Measurements from ENCODE around the gene RRM1. TPM values are rescaled to one million over a fixed set of nuclear protein-coding genes. Genes with fewer than 3 reads are reported as not detected.

RRM1 gene
- total and polyA plus RNA-seq, 7 donors: 9.0 to 39.6 (median 28.5) TPM

DNA sequence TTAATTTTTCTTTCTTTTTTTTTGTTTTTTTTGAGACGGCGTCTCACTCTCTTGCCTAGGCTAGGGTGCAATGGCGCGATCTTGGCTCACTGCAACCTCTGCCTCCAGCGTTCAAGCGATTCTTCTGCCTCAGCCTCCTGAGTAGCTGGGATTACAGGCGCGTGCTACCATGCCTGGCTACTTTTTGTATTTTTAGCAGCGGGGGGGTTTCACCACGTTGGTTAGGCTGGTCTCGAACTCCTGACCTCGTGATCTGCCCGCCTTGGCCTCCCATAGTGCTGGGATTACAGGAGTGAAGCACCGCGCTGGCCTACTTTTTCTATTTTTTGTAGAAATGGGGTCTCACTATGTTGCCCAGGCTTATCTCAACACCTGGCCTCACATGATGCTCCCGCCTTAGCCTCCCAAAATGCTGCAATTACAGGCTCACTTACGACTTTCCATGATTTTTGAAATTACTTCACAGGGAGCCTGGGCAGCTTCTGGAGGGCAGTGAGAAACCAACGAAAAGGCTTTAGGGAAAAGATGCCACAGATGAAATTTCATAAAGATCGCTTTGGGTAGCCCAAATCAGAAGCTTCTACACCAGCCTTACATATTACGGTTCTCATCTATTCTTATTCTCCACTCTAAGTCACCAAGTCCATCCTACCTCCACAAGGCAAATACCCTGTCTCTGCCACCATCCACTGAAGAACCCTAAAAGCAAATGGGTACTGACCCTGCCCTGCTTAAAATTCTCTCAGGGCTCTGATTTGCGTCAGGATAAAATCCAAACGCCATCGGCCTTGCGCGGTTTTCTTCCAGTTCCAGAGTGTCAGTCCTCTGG lies 866 bp upstream of the RRM1 start:
- intact Hi-C loops (cut with DNase I): loop anchor here (5.0 kb wide), 2 partner anchors 251 to 296 kb away; partner anchors contain the start of genes NUP98 and RHOG
- Histone ChIP-seq H3K27me3 (no peaks in the 10 kb centered on the region), H3K36me3 (peaks cover 0 to 15% (median 4%) of the 10 kb centered on the region in 4 donors), H3K4me3 (peak overlapping the region; percentile 71 to 82 (median 76)), H3K27ac (peak overlapping the region; percentile 91 to 95 (median 92)), H3K9me3 (no peaks in the 10 kb centered on the region), H3K4me1 (peaks cover 0 to 24% (median 17%) of the 10 kb centered on the region in 4 donors)
- TF ChIP-seq, protein P1, sequence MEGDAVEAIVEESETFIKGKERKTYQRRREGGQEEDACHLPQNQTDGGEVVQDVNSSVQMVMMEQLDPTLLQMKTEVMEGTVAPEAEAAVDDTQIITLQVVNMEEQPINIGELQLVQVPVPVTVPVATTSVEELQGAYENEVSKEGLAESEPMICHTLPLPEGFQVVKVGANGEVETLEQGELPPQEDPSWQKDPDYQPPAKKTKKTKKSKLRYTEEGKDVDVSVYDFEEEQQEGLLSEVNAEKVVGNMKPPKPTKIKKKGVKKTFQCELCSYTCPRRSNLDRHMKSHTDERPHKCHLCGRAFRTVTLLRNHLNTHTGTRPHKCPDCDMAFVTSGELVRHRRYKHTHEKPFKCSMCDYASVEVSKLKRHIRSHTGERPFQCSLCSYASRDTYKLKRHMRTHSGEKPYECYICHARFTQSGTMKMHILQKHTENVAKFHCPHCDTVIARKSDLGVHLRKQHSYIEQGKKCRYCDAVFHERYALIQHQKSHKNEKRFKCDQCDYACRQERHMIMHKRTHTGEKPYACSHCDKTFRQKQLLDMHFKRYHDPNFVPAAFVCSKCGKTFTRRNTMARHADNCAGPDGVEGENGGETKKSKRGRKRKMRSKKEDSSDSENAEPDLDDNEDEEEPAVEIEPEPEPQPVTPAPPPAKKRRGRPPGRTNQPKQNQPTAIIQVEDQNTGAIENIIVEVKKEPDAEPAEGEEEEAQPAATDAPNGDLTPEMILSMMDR (IDR thresholded peaks at IDR 0.05): no peak
- TF ChIP-seq POLR2AphosphoS5 (IDR thresholded peaks at IDR 0.05) (no peak), EP300 (IDR thresholded peaks at IDR 0.05) (no peak), POLR2A (IDR thresholded peaks at IDR 0.05) (no peak)
- WGBS, 2 donors: 72% methylated on average over 25 of the region's 25 CpGs
- DNase-seq: no peak

DNA sequence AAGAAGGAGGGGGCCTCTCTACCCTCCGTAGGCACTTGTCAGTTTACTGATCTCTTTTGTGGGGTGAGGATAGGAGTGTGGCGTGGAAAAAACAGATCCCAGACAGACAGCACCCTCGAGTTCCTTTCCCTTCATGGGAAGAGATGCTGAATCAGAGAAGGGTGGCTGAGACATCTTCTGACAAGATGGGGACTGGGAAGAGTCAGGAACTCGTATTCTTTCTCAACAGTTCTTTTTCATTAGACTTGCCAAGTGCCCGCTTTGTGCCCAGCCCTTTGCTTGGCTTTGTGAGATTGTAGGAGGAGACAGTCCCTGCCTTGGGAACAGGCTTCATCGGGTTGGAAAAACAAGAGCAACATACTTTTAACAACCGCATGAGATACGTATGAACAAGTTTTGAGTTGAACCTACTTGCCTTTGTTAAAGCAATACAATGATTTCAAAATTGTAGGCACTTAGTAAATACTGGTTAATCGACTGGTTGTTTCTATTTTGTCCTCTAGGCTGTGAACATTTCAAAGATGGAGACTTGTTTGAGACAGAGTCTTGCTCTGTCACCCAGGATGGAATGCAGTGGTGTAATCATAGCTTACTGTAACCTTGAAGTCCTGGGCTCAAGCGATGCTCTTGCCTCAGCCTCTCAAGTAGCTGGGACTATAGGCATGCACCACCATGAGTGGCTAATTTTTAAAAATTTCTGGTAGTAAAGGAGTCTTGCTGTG lies 1.1 kb downstream of the RRM1 start:
- no peak for DNase-seq
- Histone ChIP-seq H3K4me1 (peaks cover 0 to 24% (median 17%) of the 10 kb centered on the region in 4 donors), H3K9me3 (no peaks in the 10 kb centered on the region), H3K4me3 (peak overlapping the region; percentile 71 to 82 (median 76)), H3K27ac (peak overlapping the region; percentile 91 to 95 (median 92)), H3K36me3 (peaks cover 0 to 10% (median 4%) of the 10 kb centered on the region in 4 donors), H3K27me3 (no peaks in the 10 kb centered on the region)
- TF ChIP-seq POLR2A (IDR thresholded peaks at IDR 0.05): no peak
- TF ChIP-seq, protein P1 (IDR thresholded peaks at IDR 0.05): no peak
- no peak for TF ChIP-seq POLR2AphosphoS5 (IDR thresholded peaks at IDR 0.05)
- no peak for TF ChIP-seq EP300 (IDR thresholded peaks at IDR 0.05)
- intact Hi-C loops (cut with DNase I): no loop called here
- WGBS, 2 donors: 12 to 23% methylated on average over 10 of the region's 10 CpGs

DNA sequence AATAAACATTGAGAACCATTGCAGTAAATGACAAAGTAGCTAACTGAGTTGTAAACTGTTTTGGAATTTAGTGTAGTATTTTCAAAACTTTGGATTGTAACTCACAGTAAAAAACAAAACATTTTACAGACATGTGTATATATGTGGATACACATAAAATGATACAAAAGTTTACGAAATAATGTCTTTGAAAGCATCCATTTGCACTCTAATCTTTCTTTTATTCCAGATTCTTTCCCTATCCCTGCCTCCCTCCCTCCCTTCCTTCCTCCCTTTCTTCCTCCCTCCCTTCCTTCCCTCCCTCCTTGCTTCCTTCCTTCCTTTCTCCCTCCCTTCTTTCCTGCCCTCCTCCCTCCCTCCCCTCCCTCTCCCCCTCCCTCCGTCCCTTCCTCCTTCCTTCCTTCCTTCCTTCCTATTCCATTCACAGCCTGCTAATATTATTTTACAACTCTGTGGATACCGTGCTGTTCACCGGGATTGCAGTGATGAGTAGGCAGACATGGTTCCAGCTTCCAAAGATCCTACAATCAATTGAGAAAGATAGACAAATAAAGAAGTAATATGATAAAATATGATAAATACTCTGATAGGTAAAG lies 3.5 kb downstream of the RRM1 start:
- no peaks in the 10 kb centered on the region for H3K27me3 ChIP-seq
- no peaks in the 10 kb centered on the region for H3K9me3 ChIP-seq
- 37 to 75% methylated on average over 4 of the region's 4 CpGs for WGBS, 2 donors
- no peak for DNase-seq
- intact Hi-C loops (cut with DNase I): no loop called here
- H3K36me3 ChIP-seq: peaks cover 0 to 13% (median 0%) of the 10 kb centered on the region in 4 donors
- no peak overlapping the region for H3K4me3 ChIP-seq
- no peak overlapping the region for H3K27ac ChIP-seq
- TF ChIP-seq, protein P1 (IDR thresholded peaks at IDR 0.05): no peak
- TF ChIP-seq POLR2AphosphoS5 (IDR thresholded peaks at IDR 0.05) (no peak), POLR2A (IDR thresholded peaks at IDR 0.05) (no peak), EP300 (IDR thresholded peaks at IDR 0.05) (no peak)
- H3K4me1 ChIP-seq: peaks cover 0 to 24% (median 17%) of the 10 kb centered on the region in 4 donors

DNA sequence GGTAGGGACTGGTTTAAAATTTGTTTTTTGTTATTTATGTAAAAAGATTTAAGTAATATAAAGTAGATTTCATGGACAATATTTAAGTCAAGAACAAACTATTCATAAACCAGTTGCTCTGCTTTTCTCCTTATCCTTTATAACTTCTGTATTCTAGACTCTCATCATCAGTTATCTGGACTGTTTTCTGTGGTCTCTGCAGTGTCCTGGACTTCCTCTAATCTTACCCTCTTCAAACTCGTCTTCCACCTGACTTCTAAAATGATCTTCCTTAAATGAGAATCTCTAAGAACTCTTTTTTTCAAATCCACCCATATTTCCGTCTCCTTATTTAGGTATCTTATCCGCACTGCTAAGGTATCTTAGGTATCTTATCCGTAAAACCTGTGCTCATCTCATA lies 8.1 kb downstream of the RRM1 start:
- intact Hi-C loops (cut with DNase I): no loop called here
- Histone ChIP-seq H3K9me3 (no peaks in the 10 kb centered on the region), H3K27ac (no peak overlapping the region), H3K4me3 (no peak overlapping the region), H3K27me3 (no peaks in the 10 kb centered on the region), H3K4me1 (no peaks in the 10 kb centered on the region), H3K36me3 (peaks cover 0 to 53% (median 3%) of the 10 kb centered on the region in 4 donors)
- DNase-seq: no peak
- WGBS, 2 donors: 94 to 95% methylated on average over 4 of the region's 4 CpGs
- TF ChIP-seq POLR2AphosphoS5 (IDR thresholded peaks at IDR 0.05) (no peak), EP300 (IDR thresholded peaks at IDR 0.05) (no peak), POLR2A (IDR thresholded peaks at IDR 0.05) (no peak)
- TF ChIP-seq, protein P1 (IDR thresholded peaks at IDR 0.05): no peak

Data from sigmoid colon (tissue), 7 donors.